DOHH2 (cell line): ENCODE measurements around the gene TMOD4.

ENCODE experiments used
- EZH2phosphoT487 ChIP-seq: fragments of 200-600 bp; sonication (generic); IDR thresholded peaks from 2 replicates; pipeline ENCODE4 v1.6.1; 2017; ENCODE audit warnings: borderline replicate concordance, mild to moderate bottlenecking, antibody characterized with exemption, low read length, moderate library complexity, mixed read lengths
- TF ChIP-seq, protein P1 (sequence below): fragments of 200-600 bp; sonication (generic); IDR thresholded peaks from one replicate; pipeline ENCODE4 v1.5.1; 2014; ENCODE audit warnings: antibody characterized with exemption, mild to moderate bottlenecking, low read depth, low read length; ENCODE audit not compliant: poor library complexity, severe bottlenecking

- TF ChIP-seq, protein P1, sequence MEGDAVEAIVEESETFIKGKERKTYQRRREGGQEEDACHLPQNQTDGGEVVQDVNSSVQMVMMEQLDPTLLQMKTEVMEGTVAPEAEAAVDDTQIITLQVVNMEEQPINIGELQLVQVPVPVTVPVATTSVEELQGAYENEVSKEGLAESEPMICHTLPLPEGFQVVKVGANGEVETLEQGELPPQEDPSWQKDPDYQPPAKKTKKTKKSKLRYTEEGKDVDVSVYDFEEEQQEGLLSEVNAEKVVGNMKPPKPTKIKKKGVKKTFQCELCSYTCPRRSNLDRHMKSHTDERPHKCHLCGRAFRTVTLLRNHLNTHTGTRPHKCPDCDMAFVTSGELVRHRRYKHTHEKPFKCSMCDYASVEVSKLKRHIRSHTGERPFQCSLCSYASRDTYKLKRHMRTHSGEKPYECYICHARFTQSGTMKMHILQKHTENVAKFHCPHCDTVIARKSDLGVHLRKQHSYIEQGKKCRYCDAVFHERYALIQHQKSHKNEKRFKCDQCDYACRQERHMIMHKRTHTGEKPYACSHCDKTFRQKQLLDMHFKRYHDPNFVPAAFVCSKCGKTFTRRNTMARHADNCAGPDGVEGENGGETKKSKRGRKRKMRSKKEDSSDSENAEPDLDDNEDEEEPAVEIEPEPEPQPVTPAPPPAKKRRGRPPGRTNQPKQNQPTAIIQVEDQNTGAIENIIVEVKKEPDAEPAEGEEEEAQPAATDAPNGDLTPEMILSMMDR = no peak
- no peak for TF ChIP-seq EZH2phosphoT487
Observed at GRCh38 chr1:151211972-151212705, 36.4 kb upstream of the TMOD4 start.
